GM12878 (cell line): ENCODE data around the gene TMEM176B.
A peak's percentile ranks its signal among the peaks of the same experiment; 100 is the strongest.

ENCODE experiments used
- ATF2 ChIP-seq: IDR thresholded peaks from 2 replicates; pipeline ENCODE4 v1.6.1; 2012; ENCODE audit warnings: low read length, inconsistent platforms
- CREB1 ChIP-seq: IDR thresholded peaks from 2 replicates; pipeline ENCODE4 v1.6.1; 2012; ENCODE audit warnings: low read depth, mild to moderate bottlenecking, inconsistent platforms
- CTCF ChIP-seq, 3 experiments: IDR thresholded peaks in 2 of 3; conservative IDR thresholded peaks in 1 of 3; 2 replicates each; pipeline ENCODE4 v1.5.1; 2011; ENCODE audit warnings: low read depth in 3 of 3, low read length in 3 of 3, mild to moderate bottlenecking in 3 of 3, control low read depth in 2 of 3, moderate library complexity in 2 of 3, inconsistent platforms in 1 of 3, mixed read lengths in 1 of 3; ENCODE audit not compliant: control insufficient read depth in 2 of 3, insufficient read depth in 1 of 3; ENCODE audit errors: extremely low read depth in 1 of 3
- RFX5 ChIP-seq: IDR thresholded peaks from 2 replicates; pipeline ENCODE4 v1.6.1; 2011; ENCODE audit warnings: low read depth, low read length, improper control_type of control experiment
- SIN3A ChIP-seq: IDR thresholded peaks from 2 replicates; pipeline ENCODE4 v1.6.1; 2012; ENCODE audit warnings: low read depth, low read length, improper control_type of control experiment
- TF ChIP-seq, protein P1 (sequence below): fragments of 450-650 bp; IDR thresholded peaks from 2 replicates; pipeline ENCODE4 v1.6.1; 2017; ENCODE audit warnings: mild to moderate bottlenecking

DNA sequence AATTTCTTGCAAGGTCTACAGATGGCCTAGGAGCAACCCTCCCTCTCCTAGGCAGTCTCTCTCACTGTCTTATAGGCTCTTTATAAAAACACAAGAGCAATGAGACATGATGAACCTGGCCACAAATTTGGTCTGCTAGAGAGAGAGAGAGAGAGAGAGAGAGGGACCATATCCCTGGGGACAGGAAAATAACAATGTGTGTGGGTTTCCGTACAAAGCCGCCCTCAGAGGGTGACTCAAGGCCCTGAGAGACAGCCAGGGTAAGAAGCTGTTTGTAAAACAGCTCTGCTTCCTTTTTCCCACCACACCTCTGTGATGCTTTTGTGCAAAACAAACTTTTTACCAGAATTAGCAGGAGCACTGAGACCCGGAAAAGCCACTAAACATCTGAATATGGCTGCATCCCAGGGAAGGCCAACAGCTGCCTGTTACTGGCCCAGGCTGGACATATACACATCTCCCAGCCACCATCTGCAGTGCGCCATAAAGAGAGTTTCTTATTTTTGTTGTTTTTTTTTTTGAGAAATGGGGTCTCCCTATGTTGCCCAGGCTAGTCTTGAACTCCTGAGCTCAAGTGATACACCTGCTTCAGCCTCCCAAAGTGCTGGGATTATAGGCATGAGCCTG, 44.6 kb downstream of the TMEM176B start:
- TF ChIP-seq CTCF (IDR thresholded peaks at IDR 0.05 in 2 of 3, conservative IDR thresholded peaks at IDR 0.05 in 1 of 3; ENCODE audit: control insufficient read depth in 2 of 3, extremely low read depth in 1 of 3, insufficient read depth in 1 of 3, low read depth in 3 of 3, low read length in 3 of 3) (no peak), SIN3A (no peak), RFX5 (no peak), CREB1 (no peak), ATF2 (peak; percentile 78)
- TF ChIP-seq, protein P1, sequence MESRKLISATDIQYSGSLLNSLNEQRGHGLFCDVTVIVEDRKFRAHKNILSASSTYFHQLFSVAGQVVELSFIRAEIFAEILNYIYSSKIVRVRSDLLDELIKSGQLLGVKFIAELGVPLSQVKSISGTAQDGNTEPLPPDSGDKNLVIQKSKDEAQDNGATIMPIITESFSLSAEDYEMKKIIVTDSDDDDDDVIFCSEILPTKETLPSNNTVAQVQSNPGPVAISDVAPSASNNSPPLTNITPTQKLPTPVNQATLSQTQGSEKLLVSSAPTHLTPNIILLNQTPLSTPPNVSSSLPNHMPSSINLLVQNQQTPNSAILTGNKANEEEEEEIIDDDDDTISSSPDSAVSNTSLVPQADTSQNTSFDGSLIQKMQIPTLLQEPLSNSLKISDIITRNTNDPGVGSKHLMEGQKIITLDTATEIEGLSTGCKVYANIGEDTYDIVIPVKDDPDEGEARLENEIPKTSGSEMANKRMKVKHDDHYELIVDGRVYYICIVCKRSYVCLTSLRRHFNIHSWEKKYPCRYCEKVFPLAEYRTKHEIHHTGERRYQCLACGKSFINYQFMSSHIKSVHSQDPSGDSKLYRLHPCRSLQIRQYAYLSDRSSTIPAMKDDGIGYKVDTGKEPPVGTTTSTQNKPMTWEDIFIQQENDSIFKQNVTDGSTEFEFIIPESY, result no peak
